A549 (cell line): Measurements from ENCODE around the gene ANAPC15. TPM values are rescaled to one million over a fixed set of nuclear protein-coding genes. Genes with fewer than 3 reads are reported as not detected.

ENCODE experiments used
- ATAC-seq, 2 experiments: fragments of 200-7000 bp in 1 of 2; fragments of >200 bp in 1 of 2; cut with Nextera tagmentation in 1 of 2; cut with Tn5 transposase in 1 of 2; 3 replicates each; pipeline versions ENCODE4 v1.8.0 to v1.9.1; 2018 to 2020; ENCODE audit warnings: mild to moderate bottlenecking in 1 of 2, moderate library complexity in 1 of 2
- CTCF ChIA-PET: fragments of 300-600 bp; sonication (Branson Sonifier 250); formaldehyde crosslinking; extraction: SDS; loops from one replicate; lab custom pipeline; 2021; ENCODE audit warnings: antibody characterized with exemption, inconsistent platforms; lab: Yijun Ruan, JAX
- POLR2A ChIA-PET: fragments of 350-600 bp; formaldehyde crosslinking; extraction: SDS; loops from one replicate; lab custom pipeline; 2021; ENCODE audit warnings: antibody characterized with exemption, inconsistent platforms; lab: Yijun Ruan, JAX
- DNase-seq, 2 experiments: peaks; one replicate each; pipeline versions ENCODE4 v3.0.0 to v3.0.0-alpha.2; 2011 to 2016; ENCODE audit warnings: low read depth in 1 of 2, low spot score in 1 of 2
- FAIRE-seq: peaks from 2 replicates; lab custom pipeline; 2011; peaks lifted over from hg19 to GRCh38; lab: Jason Lieb, UNC
- H3K27ac ChIP-seq, 2 experiments: fragments of >200 bp; sonication (Bioruptor Twin); formaldehyde crosslinking; 3 replicates each; pipeline ENCODE4 v1.5.1; 2016 to 2017
- H3K4me1 ChIP-seq: fragments of >200 bp; sonication (Bioruptor Twin); formaldehyde crosslinking; 3 replicates; pipeline ENCODE4 v1.6.1; 2016
- H3K4me2 ChIP-seq: fragments of >200 bp; sonication (Bioruptor Twin); formaldehyde crosslinking; 3 replicates; pipeline ENCODE4 v1.6.1; 2016
- H3K4me3 ChIP-seq: fragments of >200 bp; sonication (Bioruptor Twin); formaldehyde crosslinking; 3 replicates; pipeline ENCODE4 v1.5.1; 2016
- H3K9me3 ChIP-seq: fragments of >200 bp; sonication (Bioruptor Twin); formaldehyde crosslinking; 3 replicates; pipeline ENCODE4 v1.6.1; 2016
- BHLHE40 ChIP-seq: IDR thresholded peaks from 2 replicates; pipeline ENCODE4 v1.6.1; 2012; ENCODE audit warnings: low read depth, low read length, inconsistent platforms
- CBX2 ChIP-seq: fragments of 200-600 bp; sonication (generic); IDR thresholded peaks from 2 replicates; pipeline ENCODE4 v1.6.1; 2016; ENCODE audit warnings: low read depth, mild to moderate bottlenecking, borderline replicate concordance
- CHD2 ChIP-seq: fragments of 150-350 bp; IDR thresholded peaks from 2 replicates; pipeline ENCODE4 v1.6.1; 2014; ENCODE audit warnings: low read length; ENCODE audit not compliant: partially characterized antibody
- EHF ChIP-seq: fragments of 250-450 bp; sonication (Bioruptor Pico); IDR thresholded peaks from 2 replicates; pipeline ENCODE4 v1.5.0; 2020; ENCODE audit warnings: mild to moderate bottlenecking
- FOXS1 ChIP-seq: fragments of 250-450 bp; sonication (Bioruptor Pico); IDR thresholded peaks from 2 replicates; pipeline ENCODE4 v1.5.0; 2020; ENCODE audit warnings: mild to moderate bottlenecking, moderate library complexity
- HOXB5 ChIP-seq: fragments of 250-450 bp; sonication (Bioruptor Pico); IDR thresholded peaks from 2 replicates; pipeline ENCODE4 v1.5.0; 2020; ENCODE audit warnings: mild to moderate bottlenecking, moderate library complexity
- JUN ChIP-seq, 2 experiments: fragments of >200 bp; sonication (Bioruptor Twin); formaldehyde crosslinking; IDR thresholded peaks; 2 replicates in 1 of 2; 3 replicates in 1 of 2; pipeline ENCODE4 v1.6.1; 2016 to 2017
- NFE2L2 ChIP-seq: fragments of 150-350 bp; conservative IDR thresholded peaks from 2 replicates; pipeline ENCODE4 v1.6.1; 2014; ENCODE audit warnings: low read length
- NPAS2 ChIP-seq: fragments of 250-450 bp; sonication (Bioruptor Pico); IDR thresholded peaks from 2 replicates; pipeline ENCODE4 v1.8.0; 2022; ENCODE audit warnings: mild to moderate bottlenecking, moderate library complexity, borderline replicate concordance
- RCOR1 ChIP-seq: fragments of 150-350 bp; IDR thresholded peaks from 2 replicates; pipeline ENCODE4 v1.6.1; 2014; ENCODE audit warnings: antibody characterized with exemption, low read length, low read depth
- RNF2 ChIP-seq: fragments of 200-600 bp; sonication (generic); IDR thresholded peaks from 2 replicates; pipeline ENCODE4 v1.6.1; 2016; ENCODE audit warnings: low read depth, mild to moderate bottlenecking, antibody characterized with exemption, moderate library complexity, borderline replicate concordance
- SMC3 ChIP-seq: fragments of >200 bp; sonication (Bioruptor Twin); formaldehyde crosslinking; IDR thresholded peaks from 3 replicates; pipeline ENCODE4 v1.6.1; 2018; ENCODE audit warnings: inconsistent platforms
- TFCP2L1 ChIP-seq: fragments of 250-450 bp; sonication (Bioruptor Pico); IDR thresholded peaks from 2 replicates; pipeline ENCODE4 v1.5.0; 2021; ENCODE audit warnings: mild to moderate bottlenecking
- TP53 ChIP-seq: fragments of 250-450 bp; sonication (Bioruptor Pico); IDR thresholded peaks from 2 replicates; pipeline ENCODE4 v1.5.0; 2021; ENCODE audit warnings: mild to moderate bottlenecking, moderate library complexity
- ZC3H11A ChIP-seq: fragments of 450-650 bp; IDR thresholded peaks from 2 replicates; pipeline ENCODE4 v1.6.1; 2014; ENCODE audit warnings: antibody characterized with exemption, mild to moderate bottlenecking
- ZFP36 ChIP-seq: fragments of 450-650 bp; IDR thresholded peaks from 2 replicates; pipeline ENCODE4 v1.6.1; 2014; ENCODE audit warnings: borderline replicate concordance; ENCODE audit not compliant: partially characterized antibody
- ZNF302 ChIP-seq: fragments of 250-450 bp; sonication (Bioruptor Pico); IDR thresholded peaks from 2 replicates; pipeline ENCODE4 v1.9.0; 2021; ENCODE audit warnings: inconsistent platforms, mild to moderate bottlenecking, moderate library complexity
- ZSCAN20 ChIP-seq: fragments of 250-450 bp; sonication (Bioruptor Pico); IDR thresholded peaks from 2 replicates; pipeline ENCODE4 v1.8.0; 2022; ENCODE audit warnings: mild to moderate bottlenecking, moderate library complexity
- WGBS: methylation state at CpG from one replicate; pipeline ENCODE4 v1.1.6; 2017; ENCODE audit errors: missing lambda C conversion rate; 5-methylcytosine and 5-hydroxymethylcytosine counted together
- polyA plus RNA-seq, 4 experiments: library from polyadenylated mRNA; depleted of rRNA in 3 of 4; stranded (reverse); fragments of >200 nt; fragmentation: RNase III in 1 of 4; extraction: RNeasy Plus Mini Kit Qiagen cat#74134 plus additional on column Dnase treatment in 1 of 4; gene quantifications; 2 replicates in 3 of 4; 3 replicates in 1 of 4; pipeline ENCODE4 v1.2.3, GENCODE V29; 2011 to 2017
- TF ChIP-seq, protein P1 (sequence below): fragments of 200-600 bp; sonication (generic); IDR thresholded peaks from 2 replicates; pipeline ENCODE4 v1.6.1; 2016; ENCODE audit warnings: antibody characterized with exemption, mild to moderate bottlenecking, moderate library complexity
- TF ChIP-seq, protein P2 (sequence below): fragments of 450-650 bp; IDR thresholded peaks from 2 replicates; pipeline ENCODE4 v1.6.1; 2014; ENCODE audit warnings: antibody characterized with exemption
- TF ChIP-seq, protein P3 (sequence below): fragments of >200 bp; sonication (Bioruptor Twin); formaldehyde crosslinking; IDR thresholded peaks from 2 replicates; pipeline ENCODE4 v1.6.1; 2016
- TF ChIP-seq, protein P4 (sequence below): IDR thresholded peaks from 2 replicates; pipeline ENCODE4 v1.6.1; 2012
- TF ChIP-seq, protein P5 (sequence below): fragments of 150-350 bp; IDR thresholded peaks from 2 replicates; pipeline ENCODE4 v1.6.1; 2014; ENCODE audit warnings: low read depth, mild to moderate bottlenecking, low read length
- TF ChIP-seq, protein P6 (sequence below): fragments of 250-450 bp; sonication (Bioruptor Pico); IDR thresholded peaks from 2 replicates; pipeline ENCODE4 v1.5.0; 2021; ENCODE audit warnings: mild to moderate bottlenecking, moderate library complexity, borderline replicate concordance

ANAPC15 gene
- polyA plus RNA-seq, 2 of the 4 experiments (the other 2 are of a cell fraction) = 88.2 to 96.2 TPM

DNA sequence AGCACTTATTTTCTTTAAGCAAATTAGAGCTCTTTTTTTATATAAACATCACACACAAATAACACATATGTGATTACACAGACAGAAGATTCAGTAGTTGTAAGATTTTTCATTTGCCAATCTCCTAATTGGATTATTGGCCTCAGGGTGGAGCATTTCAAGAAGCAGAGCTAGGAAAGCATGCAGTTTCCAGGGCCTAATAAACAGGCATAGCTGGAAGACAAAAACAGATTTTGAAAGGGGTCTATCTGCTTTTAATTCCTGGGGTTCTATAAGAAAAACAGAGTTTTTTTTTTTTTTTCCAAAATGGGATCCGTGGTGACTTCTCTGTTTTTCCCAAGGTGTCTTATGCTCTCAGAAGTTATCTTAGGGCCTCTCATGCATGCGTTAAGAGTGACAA lies 15.4 kb upstream of the ANAPC15 start:
- ATAC-seq = no peak

DNA sequence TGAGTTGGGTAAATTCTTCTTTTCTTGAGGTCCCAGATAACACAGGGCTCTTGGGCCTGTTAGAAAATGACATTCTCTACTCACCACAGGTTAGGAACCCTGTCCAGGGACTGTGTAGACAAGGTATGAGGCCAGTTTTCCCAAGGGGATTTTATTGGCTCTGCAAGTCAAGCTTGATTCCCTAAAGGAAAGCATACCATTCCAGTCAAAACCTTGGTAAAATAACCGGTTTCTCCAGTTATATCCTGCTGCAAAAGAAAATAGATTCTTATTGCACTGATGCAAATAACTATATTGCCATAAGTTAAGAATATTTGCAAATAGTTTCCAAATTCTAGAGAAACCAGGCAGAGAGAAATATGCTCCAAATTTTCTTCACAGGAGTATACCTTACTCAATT lies 13.5 kb upstream of the ANAPC15 start:
- Histone ChIP-seq H3K4me3 (no peak overlapping the region), H3K4me2 (no peak overlapping the region), H3K27ac (no peak overlapping the region), H3K9me3 (no peaks in the 10 kb centered on the region), H3K4me1 (no peaks in the 10 kb centered on the region)
- no peak for DNase-seq
- ATAC-seq = no peak
- 33% methylated on average over 1 of the region's 1 CpG for whole genome bisulfite sequencing
- CTCF ChIA-PET = interaction anchor here (0.6 to 2.1 kb wide), 8 partner anchors 13 to 345 kb away, joined by 3 to 12 read pairs (median 3); partner anchors contain the start of gene ANAPC15
- POLR2A ChIA-PET = no interaction called here
- FAIRE-seq = no peak
- TF ChIP-seq, protein P1, sequence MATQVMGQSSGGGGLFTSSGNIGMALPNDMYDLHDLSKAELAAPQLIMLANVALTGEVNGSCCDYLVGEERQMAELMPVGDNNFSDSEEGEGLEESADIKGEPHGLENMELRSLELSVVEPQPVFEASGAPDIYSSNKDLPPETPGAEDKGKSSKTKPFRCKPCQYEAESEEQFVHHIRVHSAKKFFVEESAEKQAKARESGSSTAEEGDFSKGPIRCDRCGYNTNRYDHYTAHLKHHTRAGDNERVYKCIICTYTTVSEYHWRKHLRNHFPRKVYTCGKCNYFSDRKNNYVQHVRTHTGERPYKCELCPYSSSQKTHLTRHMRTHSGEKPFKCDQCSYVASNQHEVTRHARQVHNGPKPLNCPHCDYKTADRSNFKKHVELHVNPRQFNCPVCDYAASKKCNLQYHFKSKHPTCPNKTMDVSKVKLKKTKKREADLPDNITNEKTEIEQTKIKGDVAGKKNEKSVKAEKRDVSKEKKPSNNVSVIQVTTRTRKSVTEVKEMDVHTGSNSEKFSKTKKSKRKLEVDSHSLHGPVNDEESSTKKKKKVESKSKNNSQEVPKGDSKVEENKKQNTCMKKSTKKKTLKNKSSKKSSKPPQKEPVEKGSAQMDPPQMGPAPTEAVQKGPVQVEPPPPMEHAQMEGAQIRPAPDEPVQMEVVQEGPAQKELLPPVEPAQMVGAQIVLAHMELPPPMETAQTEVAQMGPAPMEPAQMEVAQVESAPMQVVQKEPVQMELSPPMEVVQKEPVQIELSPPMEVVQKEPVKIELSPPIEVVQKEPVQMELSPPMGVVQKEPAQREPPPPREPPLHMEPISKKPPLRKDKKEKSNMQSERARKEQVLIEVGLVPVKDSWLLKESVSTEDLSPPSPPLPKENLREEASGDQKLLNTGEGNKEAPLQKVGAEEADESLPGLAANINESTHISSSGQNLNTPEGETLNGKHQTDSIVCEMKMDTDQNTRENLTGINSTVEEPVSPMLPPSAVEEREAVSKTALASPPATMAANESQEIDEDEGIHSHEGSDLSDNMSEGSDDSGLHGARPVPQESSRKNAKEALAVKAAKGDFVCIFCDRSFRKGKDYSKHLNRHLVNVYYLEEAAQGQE = no peak
- TF ChIP-seq TFCP2L1 (CRISPR knock-in tag) (no peak), NPAS2 (CRISPR knock-in tag) (no peak), SMC3 (no peak)

More for the DNA sequence above, 15.4 kb upstream of the ANAPC15 start:
- POLR2A ChIA-PET = no interaction called here
- FAIRE-seq (no peak), DNase-seq (no peak)
- H3K9me3 ChIP-seq = no peaks in the 10 kb centered on the region
- TF ChIP-seq NFE2L2 = no peak
- no peak for TF ChIP-seq EHF
- no peak for TF ChIP-seq RNF2
- TF ChIP-seq, protein P2, sequence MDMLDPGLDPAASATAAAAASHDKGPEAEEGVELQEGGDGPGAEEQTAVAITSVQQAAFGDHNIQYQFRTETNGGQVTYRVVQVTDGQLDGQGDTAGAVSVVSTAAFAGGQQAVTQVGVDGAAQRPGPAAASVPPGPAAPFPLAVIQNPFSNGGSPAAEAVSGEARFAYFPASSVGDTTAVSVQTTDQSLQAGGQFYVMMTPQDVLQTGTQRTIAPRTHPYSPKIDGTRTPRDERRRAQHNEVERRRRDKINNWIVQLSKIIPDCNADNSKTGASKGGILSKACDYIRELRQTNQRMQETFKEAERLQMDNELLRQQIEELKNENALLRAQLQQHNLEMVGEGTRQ = no peak
- no peak for TF ChIP-seq ZSCAN20 (CRISPR knock-in tag)
- no peak for TF ChIP-seq HOXB5
- TF ChIP-seq, protein P3, sequence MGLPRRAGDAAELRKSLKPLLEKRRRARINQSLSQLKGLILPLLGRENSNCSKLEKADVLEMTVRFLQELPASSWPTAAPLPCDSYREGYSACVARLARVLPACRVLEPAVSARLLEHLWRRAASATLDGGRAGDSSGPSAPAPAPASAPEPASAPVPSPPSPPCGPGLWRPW = no peak
- no peak for TF ChIP-seq ZFP36
- no peak for TF ChIP-seq CHD2
- TF ChIP-seq, protein P4, sequence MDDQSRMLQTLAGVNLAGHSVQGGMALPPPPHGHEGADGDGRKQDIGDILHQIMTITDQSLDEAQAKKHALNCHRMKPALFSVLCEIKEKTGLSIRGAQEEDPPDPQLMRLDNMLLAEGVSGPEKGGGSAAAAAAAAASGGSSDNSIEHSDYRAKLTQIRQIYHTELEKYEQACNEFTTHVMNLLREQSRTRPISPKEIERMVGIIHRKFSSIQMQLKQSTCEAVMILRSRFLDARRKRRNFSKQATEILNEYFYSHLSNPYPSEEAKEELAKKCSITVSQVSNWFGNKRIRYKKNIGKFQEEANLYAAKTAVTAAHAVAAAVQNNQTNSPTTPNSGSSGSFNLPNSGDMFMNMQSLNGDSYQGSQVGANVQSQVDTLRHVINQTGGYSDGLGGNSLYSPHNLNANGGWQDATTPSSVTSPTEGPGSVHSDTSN = no peak
- H3K4me2 ChIP-seq = no peak overlapping the region
- no peak overlapping the region for H3K27ac ChIP-seq
- H3K4me3 ChIP-seq = no peak overlapping the region
- H3K4me1 ChIP-seq = no peaks in the 10 kb centered on the region
- 37% methylated on average over 2 of the region's 2 CpGs for WGBS
- CTCF ChIA-PET = interaction anchor here (0.7 to 1.5 kb wide), 2 partner anchors 103 to 164 kb away, joined by 3 to 5 read pairs; no protein-coding TSS in a partner anchor

DNA sequence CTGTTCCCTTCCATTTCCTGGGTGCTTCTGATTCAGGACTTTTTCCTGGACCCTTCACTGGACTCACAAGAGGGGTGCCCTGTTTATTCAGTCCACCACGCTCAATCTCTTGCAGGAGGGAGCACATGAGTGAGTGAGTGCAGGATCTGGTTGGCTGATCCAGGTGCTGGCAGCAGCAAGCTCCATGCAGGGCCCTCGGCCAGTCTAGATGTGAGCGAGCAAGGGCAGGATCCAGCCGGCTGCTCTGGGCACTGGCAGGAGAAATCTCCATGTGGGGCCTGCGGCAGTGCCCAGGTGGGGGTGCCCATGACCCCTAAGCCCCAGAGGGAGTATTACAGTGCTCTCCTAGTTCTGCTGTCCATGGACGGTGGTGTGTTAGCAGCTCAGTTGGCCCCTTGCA lies 11.6 kb upstream of the ANAPC15 start:
- Histone ChIP-seq H3K4me3 (no peak overlapping the region), H3K9me3 (no peaks in the 10 kb centered on the region), H3K4me2 (no peak overlapping the region), H3K4me1 (no peaks in the 10 kb centered on the region), H3K27ac (no peak overlapping the region)
- DNase-seq (no peak), ATAC-seq (no peak), FAIRE-seq (no peak)
- ChIA-PET CTCF (interaction anchor here (1.8 to 2.1 kb wide), 2 partner anchors 11 to 20 kb away, joined by 4 to 12 read pairs; partner anchors contain the start of gene ANAPC15), POLR2A (no interaction called here)
- WGBS = 64% methylated on average over 5 of the region's 6 CpGs
- TF ChIP-seq JUN (IDR thresholded peaks at IDR 0.05) (no peak), ZFP36 (no peak), TP53 (CRISPR knock-in tag) (no peak), ZC3H11A (no peak), RCOR1 (no peak), ZNF302 (CRISPR knock-in tag) (no peak), TFCP2L1 (CRISPR knock-in tag) (no peak), NPAS2 (CRISPR knock-in tag) (no peak), SMC3 (no peak), BHLHE40 (no peak), FOXS1 (CRISPR knock-in tag) (no peak), CBX2 (no peak)
- TF ChIP-seq, protein P5, sequence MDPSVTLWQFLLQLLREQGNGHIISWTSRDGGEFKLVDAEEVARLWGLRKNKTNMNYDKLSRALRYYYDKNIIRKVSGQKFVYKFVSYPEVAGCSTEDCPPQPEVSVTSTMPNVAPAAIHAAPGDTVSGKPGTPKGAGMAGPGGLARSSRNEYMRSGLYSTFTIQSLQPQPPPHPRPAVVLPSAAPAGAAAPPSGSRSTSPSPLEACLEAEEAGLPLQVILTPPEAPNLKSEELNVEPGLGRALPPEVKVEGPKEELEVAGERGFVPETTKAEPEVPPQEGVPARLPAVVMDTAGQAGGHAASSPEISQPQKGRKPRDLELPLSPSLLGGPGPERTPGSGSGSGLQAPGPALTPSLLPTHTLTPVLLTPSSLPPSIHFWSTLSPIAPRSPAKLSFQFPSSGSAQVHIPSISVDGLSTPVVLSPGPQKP = no peak
- TF ChIP-seq, protein P6, sequence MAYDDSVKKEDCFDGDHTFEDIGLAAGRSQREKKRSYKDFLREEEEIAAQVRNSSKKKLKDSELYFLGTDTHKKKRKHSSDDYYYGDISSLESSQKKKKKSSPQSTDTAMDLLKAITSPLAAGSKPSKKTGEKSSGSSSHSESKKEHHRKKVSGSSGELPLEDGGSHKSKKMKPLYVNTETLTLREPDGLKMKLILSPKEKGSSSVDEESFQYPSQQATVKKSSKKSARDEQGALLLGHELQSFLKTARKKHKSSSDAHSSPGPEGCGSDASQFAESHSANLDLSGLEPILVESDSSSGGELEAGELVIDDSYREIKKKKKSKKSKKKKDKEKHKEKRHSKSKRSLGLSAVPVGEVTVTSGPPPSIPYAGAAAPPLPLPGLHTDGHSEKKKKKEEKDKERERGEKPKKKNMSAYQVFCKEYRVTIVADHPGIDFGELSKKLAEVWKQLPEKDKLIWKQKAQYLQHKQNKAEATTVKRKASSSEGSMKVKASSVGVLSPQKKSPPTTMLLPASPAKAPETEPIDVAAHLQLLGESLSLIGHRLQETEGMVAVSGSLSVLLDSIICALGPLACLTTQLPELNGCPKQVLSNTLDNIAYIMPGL (CRISPR knock-in tag) = no peak
- TF ChIP-seq, protein P2 = no peak
